ACHN (cell line): ENCODE measurements around the gene TRMT61A.
A peak's percentile ranks its signal among the peaks of the same experiment; 100 is the strongest.
"Not testable (repeated sequence)": the region's sequence is repeated elsewhere in the genome, so short reads cannot be mapped to it uniquely, and the experiment has no call there.

Experiments used
- DNase-seq: peaks from one replicate; pipeline ENCODE4 v3.0.0-alpha.2; 2015
- in situ Hi-C: cut with HindIII; loops from 2 replicates; pipeline ENCODE4 v1.10.0; 2017; ENCODE audit warnings: low sequenced_read_pairs, low pct_ligation_motif_present, low pct_unique_long_range_greater_than_20kb

TRMT61A gene

GRCh38 chr14:103520269-103520656 lies 8.7 kb upstream of the TRMT61A start:
- in situ Hi-C loops: no loop called here
- no peak for DNase-seq

GRCh38 chr14:103520657-103521437 lies 8.1 kb upstream of the TRMT61A start:
- in situ Hi-C loops: no loop called here
- peak; percentile 69 for DNase-seq

- in situ Hi-C loops: no loop called here
- DNase-seq: no peak
These were observed 7.5 kb upstream of the TRMT61A start for GRCh38 chr14:103521438-103521950.

- in situ Hi-C loops: no loop called here
- no peak for DNase-seq
These were observed 6.9 kb upstream of the TRMT61A start for GRCh38 chr14:103521951-103522563.

GRCh38 chr14:103522649-103523574 lies 6.1 kb upstream of the TRMT61A start, which contains the start of gene CKB:
Gene CKB (minus strand): TSS chr14:103522830. CDS start chr14:103522493, 337 bp downstream.
- DNase-seq: peak; percentile 55
- in situ Hi-C loops: no loop called here

- in situ Hi-C loops: no loop called here
- no peak for DNase-seq
These were observed 5.4 kb upstream of the TRMT61A start for GRCh38 chr14:103523575-103523954.

- DNase-seq: no peak
- in situ Hi-C loops: no loop called here
These were observed 4.7 kb upstream of the TRMT61A start for GRCh38 chr14:103524002-103524935.

- in situ Hi-C loops, DNase-seq: not testable (repeated sequence)
These were observed 3.4 kb upstream of the TRMT61A start for GRCh38 chr14:103525430-103526246.

- no peak for DNase-seq
- in situ Hi-C loops: no loop called here
These were observed 2.6 kb upstream of the TRMT61A start for GRCh38 chr14:103526247-103526913.

GRCh38 chr14:103526914-103527248 lies 2.1 kb upstream of the TRMT61A start:
- no peak for DNase-seq
- in situ Hi-C loops: no loop called here

GRCh38 chr14:103527408-103528145 lies 1.4 kb upstream of the TRMT61A start:
- DNase-seq: peak; percentile 46
- in situ Hi-C loops: no loop called here

GRCh38 chr14:103528146-103528586 lies 830 bp upstream of the TRMT61A start:
- in situ Hi-C loops: no loop called here
- DNase-seq: peak; percentile 35

GRCh38 chr14:103529383-103530365 lies 678 bp downstream of the TRMT61A start:
- in situ Hi-C loops: no loop called here
- no peak for DNase-seq

- in situ Hi-C loops: no loop called here
- no peak for DNase-seq
These were observed 1.4 kb downstream of the TRMT61A start for GRCh38 chr14:103530390-103530789.

- no peak for DNase-seq
- in situ Hi-C loops: no loop called here
These were observed 1.8 kb downstream of the TRMT61A start for GRCh38 chr14:103530831-103531230.
